SH-SY5Y (cell line): ENCODE data around the gene KIRREL1.

Source experiments
- GATA2 ChIP-seq: IDR thresholded peaks from 2 replicates; pipeline ENCODE4 v1.6.1; 2011; ENCODE audit warnings: mild to moderate bottlenecking, low read depth, low read length
- GATA3 ChIP-seq: IDR thresholded peaks from 2 replicates; pipeline ENCODE4 v1.6.1; 2011; ENCODE audit warnings: low read depth, mild to moderate bottlenecking, low read length, moderate library complexity

GRCh38 chr1:158104891-158105290 lies 111.4 kb downstream of the KIRREL1 start:
- TF ChIP-seq GATA2 (no peak), GATA3 (no peak)
